C4-2B (cell line): ENCODE data around the gene LCN12.

Experiments
- H3K27ac ChIP-seq: fragments of 450-650 bp; 2 replicates; pipeline ENCODE4 v1.5.1; 2017
- CTCF ChIP-seq: fragments of 450-650 bp; conservative IDR thresholded peaks from 2 replicates; pipeline ENCODE4 v1.5.1; 2017; ENCODE audit warnings: mild to moderate bottlenecking
- ZFX ChIP-seq: fragments of 450-650 bp; IDR thresholded peaks from 2 replicates; pipeline ENCODE4 v1.6.1; 2017

The LCN12 gene

GRCh38 chr9:136965771-136966484 lies 13.9 kb downstream of the LCN12 start:
- no peak for TF ChIP-seq ZFX
- no peak for TF ChIP-seq CTCF
- no peak overlapping the region for H3K27ac ChIP-seq

- no peak overlapping the region for H3K27ac ChIP-seq
Observed at GRCh38 chr9:136968333-136969127, 16.5 kb downstream of the LCN12 start.

GRCh38 chr9:136969150-136969549 lies 17.1 kb downstream of the LCN12 start:
- TF ChIP-seq CTCF (no peak), ZFX (no peak)
- H3K27ac ChIP-seq: no peak overlapping the region

More at GRCh38 chr9:136968333-136969127, 16.5 kb downstream of the LCN12 start:
- no peak for TF ChIP-seq ZFX
- no peak for TF ChIP-seq CTCF

GRCh38 chr9:136969774-136970173 lies 17.7 kb downstream of the LCN12 start:
- H3K27ac ChIP-seq: no peak overlapping the region
- no peak for TF ChIP-seq CTCF
- no peak for TF ChIP-seq ZFX

GRCh38 chr9:136970361-136970760 lies 18.3 kb downstream of the LCN12 start:
- TF ChIP-seq ZFX: no peak
- no peak overlapping the region for H3K27ac ChIP-seq

GRCh38 chr9:136971746-136972145 lies 19.7 kb downstream of the LCN12 start:
- H3K27ac ChIP-seq: no peak overlapping the region
- TF ChIP-seq CTCF (no peak), ZFX (no peak)

- TF ChIP-seq CTCF (no peak), ZFX (no peak)
- H3K27ac ChIP-seq: no peak overlapping the region
Observed at GRCh38 chr9:136972335-136972734, 20.3 kb downstream of the LCN12 start.
